Nephron progenitor cell (in vitro differentiated cells): ENCODE results near the gene RTN4R.
A peak's percentile ranks its signal among the peaks of the same experiment; 100 is the strongest.
"Not testable (repeated sequence)": the region's sequence is repeated elsewhere in the genome, so short reads cannot be mapped to it uniquely, and the experiment has no call there.

Experiments
- DNase-seq: peaks from one replicate; pipeline ENCODE4 v3.0.0; 2021
- H3K27ac Mint-ChIP-seq: 2 replicates; pipeline ENCODE4 v1.8.0; 2021; ENCODE audit warnings: mild to moderate bottlenecking, moderate library complexity, mixed read lengths
- H3K27me3 Mint-ChIP-seq: 2 replicates; pipeline ENCODE4 v1.8.0; 2021; ENCODE audit warnings: mild to moderate bottlenecking, low read depth, mixed read lengths; ENCODE audit not compliant: poor library complexity
- H3K36me3 Mint-ChIP-seq: 2 replicates; pipeline ENCODE4 v1.8.0; 2021; ENCODE audit warnings: low read depth, mixed read lengths
- H3K4me1 Mint-ChIP-seq: 2 replicates; pipeline ENCODE4 v1.8.0; 2021; ENCODE audit warnings: mixed read lengths
- H3K4me3 Mint-ChIP-seq: 2 replicates; pipeline ENCODE4 v1.8.0; 2021; ENCODE audit warnings: mild to moderate bottlenecking, moderate library complexity, mixed read lengths
- H3K9me3 Mint-ChIP-seq: 2 replicates; pipeline ENCODE4 v1.8.0; 2021; ENCODE audit warnings: mild to moderate bottlenecking, moderate library complexity, mixed read lengths
- CTCF ChIP-seq: fragments of 200-600 bp; sonication (generic); IDR thresholded peaks from 2 replicates; pipeline ENCODE4 v1.5.0; 2021; ENCODE audit warnings: antibody characterized with exemption

Gene RTN4R

GRCh38 chr22:20267441-20268278 lies 458 bp downstream of the RTN4R start:
- no peak for TF ChIP-seq CTCF
- no peak overlapping the region for H3K27ac Mint-ChIP-seq
- no peaks in the 10 kb centered on the region for H3K36me3 Mint-ChIP-seq
- H3K9me3 Mint-ChIP-seq = no peaks in the 10 kb centered on the region
- peak overlapping the region; percentile 52 for H3K4me3 Mint-ChIP-seq
- peak; percentile 46 for DNase-seq
- H3K27me3 Mint-ChIP-seq = peaks cover 11% of the 10 kb centered on the region
- peaks cover 19% of the 10 kb centered on the region for H3K4me1 Mint-ChIP-seq

GRCh38 chr22:20266667-20267440 lies 1.3 kb downstream of the RTN4R start:
- not testable (repeated sequence) for H3K27ac Mint-ChIP-seq, H3K36me3 Mint-ChIP-seq, H3K9me3 Mint-ChIP-seq, DNase-seq
- peak overlapping the region; percentile 74 for H3K4me3 Mint-ChIP-seq
- H3K27me3 Mint-ChIP-seq = peaks cover 19% of the 10 kb centered on the region
- H3K4me1 Mint-ChIP-seq = peaks cover 19% of the 10 kb centered on the region

GRCh38 chr22:20265772-20266666 lies 2.1 kb downstream of the RTN4R start:
- H3K4me1 Mint-ChIP-seq = peaks cover 19% of the 10 kb centered on the region

GRCh38 chr22:20264614-20265452 lies 3.3 kb downstream of the RTN4R start:
- H3K36me3 Mint-ChIP-seq = no peaks in the 10 kb centered on the region
- H3K9me3 Mint-ChIP-seq = no peaks in the 10 kb centered on the region
- no peak overlapping the region for H3K27ac Mint-ChIP-seq
- H3K27me3 Mint-ChIP-seq = peaks cover 20% of the 10 kb centered on the region
- TF ChIP-seq CTCF = no peak
- peaks cover 15% of the 10 kb centered on the region for H3K4me1 Mint-ChIP-seq
- DNase-seq = no peak
- H3K4me3 Mint-ChIP-seq = no peak overlapping the region

More at GRCh38 chr22:20265772-20266666, 2.1 kb downstream of the RTN4R start:
- H3K27ac Mint-ChIP-seq, H3K4me3 Mint-ChIP-seq, DNase-seq, H3K36me3 Mint-ChIP-seq, H3K9me3 Mint-ChIP-seq: not testable (repeated sequence)
- H3K27me3 Mint-ChIP-seq = peaks cover 20% of the 10 kb centered on the region

- H3K27ac Mint-ChIP-seq, H3K4me3 Mint-ChIP-seq, DNase-seq, H3K9me3 Mint-ChIP-seq, H3K36me3 Mint-ChIP-seq: not testable (repeated sequence)
- Mint-ChIP-seq H3K4me1 (peaks cover 20% of the 10 kb centered on the region), H3K27me3 (peaks cover 20% of the 10 kb centered on the region)
Observed at GRCh38 chr22:20263404-20264281, 4.5 kb downstream of the RTN4R start.

GRCh38 chr22:20262582-20263147 lies 5.5 kb downstream of the RTN4R start:
- Mint-ChIP-seq H3K9me3 (no peaks in the 10 kb centered on the region), H3K36me3 (no peaks in the 10 kb centered on the region), H3K27me3 (peaks cover 20% of the 10 kb centered on the region), H3K4me3 (no peak overlapping the region), H3K4me1 (peaks cover 19% of the 10 kb centered on the region), H3K27ac (no peak overlapping the region)
- TF ChIP-seq CTCF = no peak
- no peak for DNase-seq
